ENCODE results near the gene NOLC1.
A peak's percentile ranks its signal among the peaks of the same experiment; 100 is the strongest.

The NOLC1 gene

DNA sequence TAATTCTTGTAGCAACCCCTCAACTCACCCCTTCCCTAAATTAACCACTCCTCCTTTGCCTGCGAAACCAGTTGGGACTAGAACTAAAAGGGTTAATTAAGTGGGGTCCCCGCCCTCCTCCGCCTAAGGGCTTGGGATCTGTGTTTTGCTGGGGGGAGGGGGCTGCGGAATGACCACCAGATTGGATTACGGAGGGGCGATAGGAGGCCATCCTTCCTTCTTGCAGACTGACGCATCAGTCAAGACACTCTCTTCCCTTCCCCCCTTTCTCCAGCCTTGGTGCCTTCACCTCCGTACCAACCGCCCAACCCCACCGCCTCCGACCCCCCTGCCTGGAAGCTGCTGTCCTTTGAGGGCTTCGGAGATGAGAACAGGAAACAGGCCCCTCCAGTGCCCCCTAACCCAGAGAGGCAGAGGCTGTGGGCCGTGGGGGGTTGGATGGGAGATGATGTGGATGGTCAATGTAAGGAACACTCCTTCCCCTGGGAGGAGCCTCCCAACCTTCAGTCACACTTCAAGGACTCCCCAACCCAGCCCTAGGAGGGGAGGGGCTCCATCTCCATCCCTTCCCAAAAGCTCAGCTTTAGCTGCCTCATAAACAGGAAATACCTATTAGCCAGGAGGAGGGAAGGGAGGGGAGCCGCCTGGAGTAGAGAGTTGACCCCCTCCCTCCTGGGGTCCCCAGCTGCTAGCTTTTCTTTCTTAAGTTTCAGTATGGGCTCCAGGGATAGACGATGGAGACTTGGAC, 31.0 kb upstream of the NOLC1 start:
- peaks cover 4% of the 10 kb centered on the region; the same call in 1 of the 2 replicates for H4K20me1 ChIP-seq (ENCODE audit: insufficient read depth, low read length)
- H3K27ac ChIP-seq (ENCODE audit: low read length), result peak overlapping the region; percentile 89
- peak overlapping the region; percentile 85 for H3K4me2 ChIP-seq (ENCODE audit: insufficient read depth, low read length)
- H3K4me1 ChIP-seq (ENCODE audit: insufficient read depth, low read length), result peaks cover 52% of the 10 kb centered on the region
- peak overlapping the region; percentile 89 for H2AFZ ChIP-seq (ENCODE audit: low read depth, low read length)
- peaks cover 44% of the 10 kb centered on the region for H3K79me2 ChIP-seq (ENCODE audit: insufficient read depth, low read length)
- peak overlapping the region; percentile 74 to 91; a peak in 3 of 4 replicates for H3K4me3 ChIP-seq (ENCODE audit: low read depth in 1 of 2, low read length in 2 of 2)
- DNase-seq, result peak; percentile 57
- no peak; the same call in 2 of the 3 replicates for ATAC-seq (ENCODE audit: insufficient read depth, low read depth)
- peak overlapping the region; percentile 89 for H3K9ac ChIP-seq (ENCODE audit: low read depth, low read length)
- TF ChIP-seq, protein P1, sequence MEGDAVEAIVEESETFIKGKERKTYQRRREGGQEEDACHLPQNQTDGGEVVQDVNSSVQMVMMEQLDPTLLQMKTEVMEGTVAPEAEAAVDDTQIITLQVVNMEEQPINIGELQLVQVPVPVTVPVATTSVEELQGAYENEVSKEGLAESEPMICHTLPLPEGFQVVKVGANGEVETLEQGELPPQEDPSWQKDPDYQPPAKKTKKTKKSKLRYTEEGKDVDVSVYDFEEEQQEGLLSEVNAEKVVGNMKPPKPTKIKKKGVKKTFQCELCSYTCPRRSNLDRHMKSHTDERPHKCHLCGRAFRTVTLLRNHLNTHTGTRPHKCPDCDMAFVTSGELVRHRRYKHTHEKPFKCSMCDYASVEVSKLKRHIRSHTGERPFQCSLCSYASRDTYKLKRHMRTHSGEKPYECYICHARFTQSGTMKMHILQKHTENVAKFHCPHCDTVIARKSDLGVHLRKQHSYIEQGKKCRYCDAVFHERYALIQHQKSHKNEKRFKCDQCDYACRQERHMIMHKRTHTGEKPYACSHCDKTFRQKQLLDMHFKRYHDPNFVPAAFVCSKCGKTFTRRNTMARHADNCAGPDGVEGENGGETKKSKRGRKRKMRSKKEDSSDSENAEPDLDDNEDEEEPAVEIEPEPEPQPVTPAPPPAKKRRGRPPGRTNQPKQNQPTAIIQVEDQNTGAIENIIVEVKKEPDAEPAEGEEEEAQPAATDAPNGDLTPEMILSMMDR (IDR thresholded peaks at IDR 0.05; ENCODE audit: borderline replicate concordance, extremely low read depth, low read length, poor library complexity, severe bottlenecking), result no peak
- no peak for TF ChIP-seq EZH2 (IDR thresholded peaks at IDR 0.05; ENCODE audit: borderline replicate concordance, low read depth, low read length, severe bottlenecking)
- no peaks in the 10 kb centered on the region for H3K9me3 ChIP-seq (ENCODE audit: insufficient read depth, low read length, severe bottlenecking)
- no peaks in the 10 kb centered on the region for H3K27me3 ChIP-seq (ENCODE audit: insufficient read depth, low read length, poor library complexity)
- no peaks in the 10 kb centered on the region for H3K36me3 ChIP-seq (ENCODE audit: insufficient read depth, low read length)

DNA sequence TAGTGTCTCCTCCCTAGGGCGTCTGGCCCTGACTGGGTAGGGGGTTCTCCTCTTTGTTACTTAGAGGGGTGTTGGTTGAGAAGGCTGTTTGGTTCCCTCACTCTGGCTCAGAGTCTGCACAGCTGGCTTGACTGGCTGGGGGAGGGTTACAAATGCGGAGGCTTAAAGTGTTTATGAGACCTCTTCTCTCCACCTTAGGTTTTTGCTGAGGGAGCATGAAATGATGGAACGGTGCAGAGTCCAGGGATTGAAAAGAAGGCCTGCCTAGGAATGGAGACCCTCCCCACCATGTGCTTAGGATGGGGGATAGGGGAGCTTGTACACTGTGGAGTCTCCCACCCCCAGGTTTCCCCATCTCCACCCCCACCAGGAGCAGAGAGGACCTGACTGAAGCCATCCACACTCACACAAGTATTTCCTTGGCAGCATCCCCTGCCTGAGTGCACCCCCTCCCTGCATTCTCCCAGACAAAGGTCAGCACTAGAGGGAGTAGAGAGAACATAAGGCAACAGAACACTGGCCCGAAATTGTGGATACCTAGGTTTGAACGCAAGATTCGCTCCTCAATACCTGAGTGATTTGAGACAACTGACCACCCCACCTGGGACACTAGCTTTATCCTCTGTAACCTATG, 30.3 kb upstream of the NOLC1 start:
- Histone ChIP-seq H3K4me1 (ENCODE audit: insufficient read depth, low read length) (peaks cover 45% of the 10 kb centered on the region), H3K4me3 (ENCODE audit: low read depth in 1 of 2, low read length in 2 of 2) (peak overlapping the region in 1 of 2 experiments; percentile 91; a peak in 1 of 4 replicates)
- DNase-seq, result no peak

DNA sequence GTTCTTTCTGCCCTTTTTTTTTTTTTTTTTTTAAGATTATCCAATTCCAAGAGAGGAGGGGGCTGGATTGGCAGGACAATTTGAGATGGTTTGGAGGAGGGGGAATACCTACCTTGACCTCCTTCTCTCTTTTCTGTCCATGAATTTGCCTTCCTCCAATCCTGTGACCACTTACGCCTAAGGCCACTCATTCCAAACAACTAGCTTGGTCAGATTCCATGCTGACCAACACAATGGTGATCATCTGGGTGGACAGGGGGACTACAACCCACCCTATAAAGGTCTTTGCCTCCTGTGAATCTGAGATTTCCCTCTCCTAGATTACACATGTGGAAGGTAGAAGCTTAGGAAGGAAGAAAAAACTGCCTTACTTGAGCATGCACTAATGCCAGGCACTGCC, 29.7 kb upstream of the NOLC1 start:
- H2AFZ ChIP-seq (ENCODE audit: low read depth, low read length), result no peak overlapping the region
- no peaks in the 10 kb centered on the region for H3K36me3 ChIP-seq (ENCODE audit: insufficient read depth, low read length)
- ATAC-seq (ENCODE audit: insufficient read depth, low read depth) (no peak), DNase-seq (no peak)
- H3K9ac ChIP-seq (ENCODE audit: low read depth, low read length), result no peak overlapping the region
- H3K9me3 ChIP-seq (ENCODE audit: insufficient read depth, low read length, severe bottlenecking), result no peaks in the 10 kb centered on the region
- peaks cover 31% of the 10 kb centered on the region for H3K79me2 ChIP-seq (ENCODE audit: insufficient read depth, low read length)
- peaks cover 4% of the 10 kb centered on the region; the same call in 1 of the 2 replicates for H4K20me1 ChIP-seq (ENCODE audit: insufficient read depth, low read length)
- H3K4me1 ChIP-seq (ENCODE audit: insufficient read depth, low read length), result peaks cover 39% of the 10 kb centered on the region
- no peak overlapping the region for H3K27ac ChIP-seq (ENCODE audit: low read length)
- no peak overlapping the region for H3K4me3 ChIP-seq (ENCODE audit: low read depth in 1 of 2, low read length in 2 of 2)
- H3K4me2 ChIP-seq (ENCODE audit: insufficient read depth, low read length), result no peak overlapping the region
- TF ChIP-seq EZH2 (IDR thresholded peaks at IDR 0.05; ENCODE audit: borderline replicate concordance, low read depth, low read length, severe bottlenecking), result no peak
- TF ChIP-seq, protein P1 (IDR thresholded peaks at IDR 0.05; ENCODE audit: borderline replicate concordance, extremely low read depth, low read length, poor library complexity, severe bottlenecking), result no peak
- no peaks in the 10 kb centered on the region for H3K27me3 ChIP-seq (ENCODE audit: insufficient read depth, low read length, poor library complexity)

More for the DNA sequence above, 30.3 kb upstream of the NOLC1 start:
- no peak for ATAC-seq (ENCODE audit: insufficient read depth, low read depth)
- Histone ChIP-seq H3K36me3 (ENCODE audit: insufficient read depth, low read length) (no peaks in the 10 kb centered on the region), H3K27me3 (ENCODE audit: insufficient read depth, low read length, poor library complexity) (no peaks in the 10 kb centered on the region), H2AFZ (ENCODE audit: low read depth, low read length) (peak overlapping the region; percentile 89; the same call in 1 of the 2 replicates), H3K79me2 (ENCODE audit: insufficient read depth, low read length) (peaks cover 37% of the 10 kb centered on the region), H3K27ac (ENCODE audit: low read length) (peak overlapping the region; percentile 89; the same call in 1 of the 2 replicates), H4K20me1 (ENCODE audit: insufficient read depth, low read length) (peaks cover 4% of the 10 kb centered on the region; the same call in 1 of the 2 replicates), H3K9me3 (ENCODE audit: insufficient read depth, low read length, severe bottlenecking) (no peaks in the 10 kb centered on the region), H3K9ac (ENCODE audit: low read depth, low read length) (peak overlapping the region; percentile 89; the same call in 1 of the 2 replicates), H3K4me2 (ENCODE audit: insufficient read depth, low read length) (peak overlapping the region; percentile 85)
- TF ChIP-seq EZH2 (IDR thresholded peaks at IDR 0.05; ENCODE audit: borderline replicate concordance, low read depth, low read length, severe bottlenecking), result no peak
- TF ChIP-seq, protein P1 (IDR thresholded peaks at IDR 0.05; ENCODE audit: borderline replicate concordance, extremely low read depth, low read length, poor library complexity, severe bottlenecking), result no peak

Measured in DND-41 (cell line).